Activated naive CD8-positive, alpha-beta T cell (primary cell): ENCODE data around the gene TMEM212.
"Not testable (repeated sequence)": the region's sequence is repeated elsewhere in the genome, so short reads cannot be mapped to it uniquely, and the experiment has no call there.

Experiments used
- H3K27ac Mint-ChIP-seq: one replicate; pipeline ENCODE4 v1.8.0; 2021; ENCODE audit warnings: mixed read lengths
- H3K27me3 Mint-ChIP-seq: one replicate; pipeline ENCODE4 v1.8.0; 2021; ENCODE audit warnings: mixed read lengths
- H3K36me3 Mint-ChIP-seq: one replicate; pipeline ENCODE4 v1.8.0; 2021; ENCODE audit warnings: mixed read lengths
- H3K4me1 Mint-ChIP-seq: one replicate; pipeline ENCODE4 v1.8.0; 2021; ENCODE audit warnings: low read depth, mixed read lengths
- H3K4me3 Mint-ChIP-seq: one replicate; pipeline ENCODE4 v1.8.0; 2021; ENCODE audit warnings: mild to moderate bottlenecking, mixed read lengths
- H3K9me3 Mint-ChIP-seq: one replicate; pipeline ENCODE4 v1.8.0; 2021; ENCODE audit warnings: low read depth, mixed read lengths

Gene TMEM212

DNA sequence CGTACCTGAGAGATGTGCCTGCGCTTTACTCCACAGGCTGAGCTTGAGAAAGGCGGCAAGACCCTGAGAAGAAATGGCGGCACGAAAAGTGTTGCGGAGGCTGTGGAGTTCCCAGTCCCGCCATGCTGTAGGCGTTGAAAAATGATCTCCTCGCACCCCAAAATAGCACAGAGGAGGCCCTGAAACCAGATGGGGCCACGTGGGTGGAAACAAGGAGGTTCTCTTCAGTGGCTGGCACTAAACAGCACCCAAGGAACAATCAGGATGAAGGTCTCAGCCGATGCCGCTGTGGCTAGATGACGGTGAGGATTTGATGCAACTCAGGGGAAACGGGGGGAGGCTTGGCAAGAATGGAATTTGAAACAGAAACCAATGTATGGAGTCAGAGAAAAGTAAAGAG is 57.3 kb downstream of the TMEM212 start:
- no peaks in the 10 kb centered on the region for H3K4me1 Mint-ChIP-seq
- H3K4me3 Mint-ChIP-seq: no peak overlapping the region
- no peak overlapping the region for H3K27ac Mint-ChIP-seq
- no peaks in the 10 kb centered on the region for H3K9me3 Mint-ChIP-seq
- H3K27me3 Mint-ChIP-seq: peaks cover 2% of the 10 kb centered on the region
- H3K36me3 Mint-ChIP-seq: no peaks in the 10 kb centered on the region

DNA sequence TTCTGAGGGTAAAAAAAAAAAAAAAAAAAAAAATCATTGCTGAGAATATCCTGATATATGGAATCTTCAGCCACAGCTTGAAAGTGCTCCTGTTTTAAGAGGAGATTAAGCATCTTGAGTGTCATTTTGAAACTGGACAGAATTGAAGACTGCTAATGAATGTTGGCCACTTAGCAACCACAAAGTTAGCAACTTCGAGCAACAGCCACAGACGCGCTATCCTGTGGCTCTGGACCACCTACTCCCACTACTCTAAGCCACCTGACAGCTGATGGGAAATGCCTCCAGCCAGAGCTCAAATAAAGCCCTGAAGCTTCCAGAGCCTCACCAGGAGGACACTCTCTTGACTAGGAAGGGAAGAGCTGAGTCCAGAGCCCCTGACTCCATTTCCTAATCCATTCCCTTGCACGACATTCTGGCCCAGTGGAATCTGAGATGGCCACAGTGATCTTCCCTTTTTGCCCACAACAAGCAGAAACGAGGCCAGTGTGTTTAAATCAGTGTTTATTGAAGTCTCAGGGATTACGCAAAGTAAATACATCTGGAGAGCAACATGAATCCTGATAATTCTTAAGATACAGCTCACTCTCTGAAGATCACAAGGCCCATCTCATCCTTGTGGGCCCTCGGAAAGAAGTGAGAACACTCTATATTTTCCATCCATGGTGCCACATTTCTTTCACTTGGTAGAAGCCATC is 58.6 kb downstream of the TMEM212 start:
- H3K9me3 Mint-ChIP-seq: no peaks in the 10 kb centered on the region
- H3K27ac Mint-ChIP-seq: no peak overlapping the region
- H3K4me3 Mint-ChIP-seq: no peak overlapping the region

DNA sequence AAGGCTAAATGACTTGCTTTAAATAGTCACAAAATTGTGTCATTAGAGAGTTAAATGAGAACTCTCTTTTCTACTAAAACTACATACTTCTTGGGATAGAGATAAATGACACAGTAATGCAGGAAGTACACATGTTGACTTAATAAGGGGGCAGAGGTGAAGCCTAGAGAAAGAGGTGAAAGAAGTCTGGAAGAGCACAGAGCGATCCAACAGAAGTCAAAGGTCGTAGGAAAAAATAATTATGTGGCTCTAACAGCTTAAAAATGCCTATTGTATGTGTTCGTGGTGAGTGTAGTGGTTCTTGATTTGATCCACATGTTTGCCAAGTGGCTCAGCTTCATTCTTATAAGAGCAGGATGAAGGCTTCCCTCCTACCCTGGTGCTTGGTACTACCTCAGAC is 61.7 kb downstream of the TMEM212 start:
- Mint-ChIP-seq H3K27me3 (peaks cover 2% of the 10 kb centered on the region), H3K9me3 (no peaks in the 10 kb centered on the region), H3K36me3 (no peaks in the 10 kb centered on the region), H3K27ac (no peak overlapping the region), H3K4me1 (no peaks in the 10 kb centered on the region), H3K4me3 (no peak overlapping the region)

More for the DNA sequence above, 58.6 kb downstream of the TMEM212 start:
- Mint-ChIP-seq H3K36me3 (no peaks in the 10 kb centered on the region), H3K27me3 (peaks cover 2% of the 10 kb centered on the region), H3K4me1 (no peaks in the 10 kb centered on the region)

DNA sequence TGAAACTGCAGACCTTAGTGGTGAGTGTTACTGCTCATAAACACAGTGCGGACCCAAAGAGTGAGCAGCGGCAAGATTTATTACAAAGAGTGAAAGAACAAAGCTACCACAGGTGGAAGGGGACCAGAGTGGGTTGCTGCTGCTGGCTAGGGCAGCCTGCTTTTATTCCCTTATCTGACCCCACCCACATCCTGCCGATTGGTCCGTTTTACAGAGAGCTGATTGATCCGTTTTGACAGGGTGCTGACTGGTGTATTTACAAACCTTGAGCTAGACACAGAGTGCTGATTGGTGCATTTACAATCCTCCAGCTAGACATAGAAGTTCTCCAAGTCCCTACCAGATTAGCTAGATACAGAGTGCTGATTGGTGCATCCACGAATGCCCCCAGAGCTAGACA is 63.4 kb downstream of the TMEM212 start:
- not testable (repeated sequence) for H3K4me3 Mint-ChIP-seq, H3K27ac Mint-ChIP-seq, H3K27me3 Mint-ChIP-seq, H3K36me3 Mint-ChIP-seq, H3K4me1 Mint-ChIP-seq, H3K9me3 Mint-ChIP-seq

DNA sequence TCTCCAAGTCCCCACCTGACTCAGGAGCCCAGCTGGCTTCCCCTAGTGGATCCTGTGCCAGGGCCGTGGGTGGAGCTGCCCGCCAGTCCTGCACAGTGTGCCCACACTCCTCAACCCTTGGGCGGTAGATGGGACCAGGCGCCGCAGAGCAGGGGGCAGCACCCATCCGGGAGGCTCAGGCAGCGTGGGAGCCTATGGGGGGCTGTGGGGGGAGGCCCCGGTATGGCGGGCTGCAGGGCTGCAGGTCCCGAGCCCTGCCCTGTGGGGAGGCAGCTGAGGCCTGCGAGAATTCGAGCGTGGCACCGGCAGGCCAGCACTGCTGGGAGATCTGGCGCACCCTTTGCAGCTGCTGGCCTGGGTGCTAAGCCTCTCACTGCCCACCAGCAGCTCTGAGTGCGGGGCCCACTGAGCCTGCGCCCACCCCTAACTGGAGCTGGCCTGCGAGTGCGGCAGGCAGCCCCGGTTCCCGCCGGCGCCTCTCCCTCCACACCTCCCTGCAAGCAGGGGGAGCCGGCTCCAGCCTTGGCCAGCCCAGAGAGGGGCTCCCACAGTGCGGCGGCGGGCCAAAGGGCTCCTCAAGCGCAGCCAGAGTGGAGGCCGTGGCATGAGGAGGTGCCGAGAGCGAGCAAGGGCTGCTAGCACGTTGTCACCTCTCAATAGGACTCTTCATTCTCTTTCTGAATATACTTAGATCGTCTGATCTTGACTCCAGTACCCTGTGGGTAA is 64.0 kb downstream of the TMEM212 start:
- Mint-ChIP-seq H3K9me3 (peaks cover 3% of the 10 kb centered on the region), H3K4me3 (no peak overlapping the region), H3K27ac (no peak overlapping the region), H3K36me3 (no peaks in the 10 kb centered on the region), H3K4me1 (no peaks in the 10 kb centered on the region), H3K27me3 (peaks cover 1% of the 10 kb centered on the region)

DNA sequence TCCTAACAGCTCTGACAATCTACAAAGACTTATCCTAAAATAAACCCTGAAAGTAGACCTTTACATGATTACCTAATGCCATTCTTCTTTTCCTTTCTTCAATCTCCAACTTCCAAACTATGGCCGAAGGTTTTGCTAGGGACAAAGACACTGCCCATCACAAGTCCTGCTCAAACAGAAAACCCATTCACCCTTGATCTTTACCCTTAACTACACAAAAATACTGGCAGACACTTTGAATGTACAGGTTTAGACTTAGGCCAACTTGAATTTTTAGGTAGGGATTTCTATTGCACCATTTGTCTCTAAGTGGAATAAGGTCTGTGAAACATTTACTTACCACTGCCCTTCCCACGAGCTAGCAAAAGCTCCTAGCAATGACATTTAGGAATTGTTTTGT is 64.6 kb downstream of the TMEM212 start:
- H3K27me3 Mint-ChIP-seq: peaks cover 1% of the 10 kb centered on the region
- no peak overlapping the region for H3K4me3 Mint-ChIP-seq
- no peaks in the 10 kb centered on the region for H3K36me3 Mint-ChIP-seq
- H3K4me1 Mint-ChIP-seq: no peaks in the 10 kb centered on the region
- H3K27ac Mint-ChIP-seq: no peak overlapping the region
- H3K9me3 Mint-ChIP-seq: peaks cover 3% of the 10 kb centered on the region

DNA sequence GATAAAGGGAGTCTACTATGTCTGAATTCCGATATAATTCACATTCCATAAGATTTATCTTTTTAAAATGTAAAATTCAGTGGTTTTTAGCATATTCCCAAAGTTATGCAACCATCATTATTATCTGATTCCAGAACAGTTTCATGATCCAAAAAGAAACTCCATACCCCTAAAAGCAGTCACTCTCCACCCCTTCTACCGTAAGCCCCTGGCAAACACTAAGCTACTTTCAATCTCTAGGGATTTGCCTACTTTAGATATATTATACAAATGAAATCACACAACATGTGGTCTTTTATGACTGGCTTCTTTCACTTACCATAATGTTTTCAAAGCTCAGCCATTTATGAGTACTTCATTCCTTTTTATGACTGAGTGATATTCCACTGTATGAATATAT is 65.6 kb downstream of the TMEM212 start:
- peaks cover 1% of the 10 kb centered on the region for H3K27me3 Mint-ChIP-seq
- no peak overlapping the region for H3K27ac Mint-ChIP-seq

More for the DNA sequence above, 65.6 kb downstream of the TMEM212 start:
- Mint-ChIP-seq H3K36me3 (no peaks in the 10 kb centered on the region), H3K4me3 (no peak overlapping the region), H3K9me3 (peaks cover 3% of the 10 kb centered on the region), H3K4me1 (no peaks in the 10 kb centered on the region)
